HG03135 (cell line): ENCODE measurements around the gene CYP46A1.

Experiments used
- ATAC-seq: cut with Tn5 transposase; IDR thresholded peaks from one replicate; pipeline ENCODE4 v1.9.1; 2021; ENCODE audit warnings: mild to moderate bottlenecking, moderate library complexity; ENCODE audit not compliant: unreplicated experiment

CYP46A1 gene

GRCh38 chr14:99741227-99741976, 57.3 kb downstream of the CYP46A1 start:
- ATAC-seq: no peak

GRCh38 chr14:99742074-99742473, 58.0 kb downstream of the CYP46A1 start:
- no peak for ATAC-seq

GRCh38 chr14:99742509-99743487, 58.7 kb downstream of the CYP46A1 start:
- ATAC-seq: no peak

- ATAC-seq: no peak
Observed at GRCh38 chr14:99744199-99744872, 60.2 kb downstream of the CYP46A1 start.

- ATAC-seq: no peak
Observed at GRCh38 chr14:99744873-99745224, 60.8 kb downstream of the CYP46A1 start.

- no peak for ATAC-seq
Observed at GRCh38 chr14:99745307-99745951, 61.3 kb downstream of the CYP46A1 start.

GRCh38 chr14:99747167-99747566, 63.1 kb downstream of the CYP46A1 start:
- no peak for ATAC-seq

GRCh38 chr14:99747582-99748330, 63.7 kb downstream of the CYP46A1 start:
- no peak for ATAC-seq

GRCh38 chr14:99748529-99748928, 64.4 kb downstream of the CYP46A1 start:
- no peak for ATAC-seq

- no peak for ATAC-seq
Observed at GRCh38 chr14:99749142-99749541, 65.0 kb downstream of the CYP46A1 start.

- ATAC-seq: no peak
Observed at GRCh38 chr14:99749763-99750715, 65.9 kb downstream of the CYP46A1 start.

GRCh38 chr14:99750746-99751450, 66.8 kb downstream of the CYP46A1 start:
- ATAC-seq: no peak

GRCh38 chr14:99751539-99752485, 67.7 kb downstream of the CYP46A1 start:
- no peak for ATAC-seq

- ATAC-seq: no peak
Observed at GRCh38 chr14:99752486-99753121, 68.5 kb downstream of the CYP46A1 start.

- ATAC-seq: no peak
Observed at GRCh38 chr14:99753225-99754140, 69.4 kb downstream of the CYP46A1 start.
